ENCODE measurements around the gene PATJ. TPM values are rescaled to one million over a fixed set of nuclear protein-coding genes. Genes with fewer than 3 reads are reported as not detected.
"Not testable (repeated sequence)": the region's sequence is repeated elsewhere in the genome, so short reads cannot be mapped to it uniquely, and the experiment has no call there.

The PATJ gene
- total RNA-seq, 2 donors from 2014 or later, result 74.3 to 81.7 TPM

GRCh38 chr1:62159940-62160348 is 417.7 kb downstream of the PATJ start:
- Histone ChIP-seq H3K9ac (ENCODE audit: extremely low read depth, low read length, poor library complexity, severe bottlenecking) (no peak overlapping the region), H3K4me1 (ENCODE audit: control insufficient read depth, insufficient read depth, low read length) (no peaks in the 10 kb centered on the region), H3K27ac (ENCODE audit: low read depth, low read length) (no peak overlapping the region), H3K27me3 (ENCODE audit: control insufficient read depth, insufficient read depth, low read length, poor library complexity, severe bottlenecking) (no peaks in the 10 kb centered on the region), H3K36me3 (ENCODE audit: control insufficient read depth, insufficient read depth, low read length) (no peaks in the 10 kb centered on the region), H3K9me3 (ENCODE audit: control insufficient read depth, low read length) (no peaks in the 10 kb centered on the region), H3K4me3 (ENCODE audit: low read length) (no peak overlapping the region)
- TF ChIP-seq CTCF (conservative IDR thresholded peaks at IDR 0.05), result no peak
- Mint-ChIP-seq H3K4me1 (no peaks in the 10 kb centered on the region), H3K27me3 (ENCODE audit: insufficient read depth) (no peaks in the 10 kb centered on the region), H3K4me3 (no peak overlapping the region), H3K9me3 (no peaks in the 10 kb centered on the region), H3K27ac (no peak overlapping the region), H3K36me3 (ENCODE audit: low read depth) (peaks cover 28% of the 10 kb centered on the region)
- DNase-seq, result no peak
- 95 to 98% methylated on average over 4 to 6 of the region's 6 CpGs for WGBS, 2 experiments (ENCODE audit: insufficient coverage in 1 of 2, insufficient read length in 1 of 2)

- DNase-seq, result no peak
- Histone ChIP-seq H3K36me3 (ENCODE audit: control insufficient read depth, insufficient read depth, low read length) (no peaks in the 10 kb centered on the region), H3K27ac (ENCODE audit: low read depth, low read length) (no peak overlapping the region), H3K4me1 (ENCODE audit: control insufficient read depth, insufficient read depth, low read length) (no peaks in the 10 kb centered on the region), H3K4me3 (ENCODE audit: low read length) (no peak overlapping the region), H3K9ac (ENCODE audit: extremely low read depth, low read length, poor library complexity, severe bottlenecking) (no peak overlapping the region), H3K9me3 (ENCODE audit: control insufficient read depth, low read length) (no peaks in the 10 kb centered on the region), H3K27me3 (ENCODE audit: control insufficient read depth, insufficient read depth, low read length, poor library complexity, severe bottlenecking) (no peaks in the 10 kb centered on the region)
- no peak overlapping the region for H3K27ac Mint-ChIP-seq
- no peak for TF ChIP-seq CTCF (conservative IDR thresholded peaks at IDR 0.05)
- H3K4me3 Mint-ChIP-seq, result no peak overlapping the region
- H3K4me1 Mint-ChIP-seq, result no peaks in the 10 kb centered on the region
- H3K36me3 Mint-ChIP-seq (ENCODE audit: low read depth), result peaks cover 28% of the 10 kb centered on the region
- no peaks in the 10 kb centered on the region for H3K9me3 Mint-ChIP-seq
- WGBS, 2 experiments (ENCODE audit: insufficient coverage in 1 of 2, insufficient read length in 1 of 2), result 95 to 100% methylated on average over 1 of the region's 1 CpG
- H3K27me3 Mint-ChIP-seq (ENCODE audit: insufficient read depth), result no peaks in the 10 kb centered on the region
Observed at GRCh38 chr1:62161711-62162110, 419.4 kb downstream of the PATJ start.

GRCh38 chr1:62170380-62170779 is 428.1 kb downstream of the PATJ start:
- H3K36me3 Mint-ChIP-seq (ENCODE audit: low read depth); H3K27ac ChIP-seq (ENCODE audit: low read depth, low read length); H3K9me3 ChIP-seq (ENCODE audit: control insufficient read depth, low read length); H3K4me3 Mint-ChIP-seq; H3K4me3 ChIP-seq (ENCODE audit: low read length); H3K36me3 ChIP-seq (ENCODE audit: control insufficient read depth, insufficient read depth, low read length); H3K27ac Mint-ChIP-seq; H3K9me3 Mint-ChIP-seq; H3K4me1 ChIP-seq (ENCODE audit: control insufficient read depth, insufficient read depth, low read length); H3K27me3 ChIP-seq (ENCODE audit: control insufficient read depth, insufficient read depth, low read length, poor library complexity, severe bottlenecking); H3K9ac ChIP-seq (ENCODE audit: extremely low read depth, low read length, poor library complexity, severe bottlenecking); H3K27me3 Mint-ChIP-seq (ENCODE audit: insufficient read depth); DNase-seq: not testable (repeated sequence)
- WGBS, 2 experiments (ENCODE audit: insufficient coverage in 1 of 2, insufficient read length in 1 of 2), result 92 to 96% methylated on average over 10 of the region's 10 CpGs
- peaks cover 15% of the 10 kb centered on the region for H3K4me1 Mint-ChIP-seq

GRCh38 chr1:62175568-62176179 is 433.4 kb downstream of the PATJ start:
- no peak overlapping the region for H3K4me3 Mint-ChIP-seq
- 52 to 63% methylated on average over 8 to 9 of the region's 9 CpGs for WGBS, 2 experiments (ENCODE audit: insufficient coverage in 1 of 2, insufficient read length in 1 of 2)
- TF ChIP-seq CTCF (conservative IDR thresholded peaks at IDR 0.05), result peak; percentile 94
- H3K27ac Mint-ChIP-seq, result no peak overlapping the region
- no peaks in the 10 kb centered on the region for H3K27me3 ChIP-seq (ENCODE audit: control insufficient read depth, insufficient read depth, low read length, poor library complexity, severe bottlenecking)
- H3K9me3 ChIP-seq (ENCODE audit: control insufficient read depth, low read length), result no peaks in the 10 kb centered on the region
- peaks cover 41% of the 10 kb centered on the region for H3K4me1 Mint-ChIP-seq
- peaks cover 8% of the 10 kb centered on the region for H3K4me1 ChIP-seq (ENCODE audit: control insufficient read depth, insufficient read depth, low read length)
- no peak overlapping the region for H3K27ac ChIP-seq (ENCODE audit: low read depth, low read length)
- DNase-seq, result peak; percentile 85
- no peaks in the 10 kb centered on the region for H3K36me3 Mint-ChIP-seq (ENCODE audit: low read depth)
- no peaks in the 10 kb centered on the region for H3K36me3 ChIP-seq (ENCODE audit: control insufficient read depth, insufficient read depth, low read length)
- H3K27me3 Mint-ChIP-seq (ENCODE audit: insufficient read depth), result no peaks in the 10 kb centered on the region
- no peak overlapping the region for H3K9ac ChIP-seq (ENCODE audit: extremely low read depth, low read length, poor library complexity, severe bottlenecking)
- H3K4me3 ChIP-seq (ENCODE audit: low read length), result no peak overlapping the region
- no peaks in the 10 kb centered on the region for H3K9me3 Mint-ChIP-seq

All from endodermal cell (in vitro differentiated cells).